GM23248 (cell line): Measurements from ENCODE around the gene ZNF74. TPM values are rescaled to one million over a fixed set of nuclear protein-coding genes. Genes with fewer than 3 reads are reported as not detected.
A peak's percentile ranks its signal among the peaks of the same experiment; 100 is the strongest.

ENCODE experiments used
- DNase-seq: peaks from one replicate; pipeline ENCODE4 v3.0.0-alpha.2; 2015
- H2AFZ ChIP-seq: fragments of 200-600 bp; sonication (generic); 2 replicates; pipeline ENCODE4 v1.6.1; 2016; ENCODE audit warnings: antibody characterized with exemption
- H3F3A ChIP-seq: fragments of 200-600 bp; sonication (generic); 2 replicates; pipeline ENCODE4 v1.6.1; 2016; ENCODE audit warnings: mild to moderate bottlenecking, antibody characterized with exemption, mixed run types; ENCODE audit not compliant: insufficient read depth
- H3K27ac ChIP-seq: fragments of 200-600 bp; sonication (generic); 2 replicates; pipeline ENCODE4 v1.5.1; 2016; ENCODE audit warnings: mild to moderate bottlenecking
- H3K27me3 ChIP-seq: fragments of 200-600 bp; sonication (generic); replicated peaks from 2 replicates; pipeline ENCODE4 v1.6.1; 2016; ENCODE audit warnings: mild to moderate bottlenecking; ENCODE audit not compliant: insufficient read depth
- H3K36me3 ChIP-seq: fragments of 200-600 bp; sonication (generic); 2 replicates; pipeline ENCODE4 v1.6.1; 2016; ENCODE audit warnings: low read depth, mild to moderate bottlenecking
- H3K4me1 ChIP-seq: fragments of 200-600 bp; sonication (generic); 2 replicates; pipeline ENCODE4 v1.6.1; 2016; ENCODE audit warnings: mild to moderate bottlenecking; ENCODE audit not compliant: insufficient read depth
- H3K4me2 ChIP-seq: fragments of 200-600 bp; sonication (generic); one replicate; pipeline ENCODE4 v1.6.1; 2016; ENCODE audit warnings: mild to moderate bottlenecking; ENCODE audit not compliant: unreplicated experiment
- H3K4me3 ChIP-seq: fragments of 200-600 bp; sonication (generic); 2 replicates; pipeline ENCODE4 v1.5.1; 2016; ENCODE audit warnings: mild to moderate bottlenecking
- H3K79me2 ChIP-seq: fragments of 200-600 bp; sonication (generic); 2 replicates; pipeline ENCODE4 v1.6.1; 2016; ENCODE audit warnings: mild to moderate bottlenecking; ENCODE audit not compliant: insufficient read depth
- H3K9ac ChIP-seq: fragments of 200-600 bp; sonication (generic); 2 replicates; pipeline ENCODE4 v1.6.1; 2016; ENCODE audit warnings: mild to moderate bottlenecking
- H3K9me2 ChIP-seq: fragments of 200-600 bp; sonication (generic); 2 replicates; pipeline ENCODE4 v1.6.1; 2016; ENCODE audit warnings: mixed run types, mild to moderate bottlenecking, moderate library complexity; ENCODE audit not compliant: insufficient read depth
- H3K9me3 ChIP-seq: fragments of 200-600 bp; sonication (generic); one replicate; pipeline ENCODE4 v1.6.1; 2017; ENCODE audit warnings: low read depth
- H4K20me1 ChIP-seq: fragments of 200-600 bp; sonication (generic); 2 replicates; pipeline ENCODE4 v1.6.0; 2016; ENCODE audit not compliant: insufficient read depth
- EZH2 ChIP-seq: fragments of 200-600 bp; sonication (generic); IDR thresholded peaks from 2 replicates; pipeline ENCODE4 v1.6.1; 2018; ENCODE audit warnings: antibody characterized with exemption, mild to moderate bottlenecking; ENCODE audit not compliant: insufficient read depth, poor library complexity, severe bottlenecking
- EZH2phosphoT487 ChIP-seq: fragments of 200-600 bp; sonication (generic); IDR thresholded peaks from 2 replicates; pipeline ENCODE4 v1.6.1; 2018; ENCODE audit warnings: antibody characterized with exemption, moderate library complexity, mild to moderate bottlenecking, low read depth; ENCODE audit not compliant: insufficient read depth
- WGBS, 2 experiments: methylation state at CpG; one replicate each; pipeline ENCODE4 v1.1.6; 2015 to 2017; ENCODE audit warnings: low lambda C conversion rate in 2 of 2, low coverage in 1 of 2; ENCODE audit errors: missing lambda C conversion rate in 2 of 2; 5-methylcytosine and 5-hydroxymethylcytosine counted together
- in situ Hi-C: fragments of 300-500 bp; cut with MboI; formaldehyde crosslinking; loops from 2 replicates; pipeline ENCODE4 v1.15.0; 2020
- polyA plus RNA-seq: library from polyadenylated mRNA; unstranded; fragments of >200 nt; fragmentation: Nextera tagmentation; extraction: Ambion mirVana; gene quantifications from 2 replicates; pipeline ENCODE4 v1.2.1, GENCODE V29; 2016
- total RNA-seq: library from RNA; depleted of rRNA; stranded (reverse); fragments of >200 nt; shearing (Covaris generic); gene quantifications from 2 replicates; pipeline ENCODE4 v1.2.3, GENCODE V29; 2014

Gene ZNF74
- total and polyA plus RNA-seq, 2 experiments from 2014 or later, result 3.7 to 11.5 TPM

- Histone ChIP-seq H2AFZ (peak overlapping the region; percentile 71), H3F3A (no peaks in the 10 kb centered on the region), H3K9me2 (no peaks in the 10 kb centered on the region), H3K9me3 (no peaks in the 10 kb centered on the region), H3K9ac (peak overlapping the region; percentile 91), H3K27ac (peak overlapping the region; percentile 57), H3K36me3 (no peaks in the 10 kb centered on the region), H3K79me2 (peaks cover 57% of the 10 kb centered on the region), H3K4me2 (peak overlapping the region; percentile 85), H3K4me3 (peak overlapping the region; percentile 95), H3K4me1 (peaks cover 11% of the 10 kb centered on the region), H4K20me1 (peaks cover 5% of the 10 kb centered on the region; the same call in 1 of the 2 replicates), H3K27me3 (no peaks in the 10 kb centered on the region)
- in situ Hi-C loops, result no loop called here
- TF ChIP-seq EZH2phosphoT487 (no peak), EZH2 (no peak)
- DNase-seq, result peak; percentile 79
- 1% methylated on average over 16 to 36 of the region's 56 CpGs for WGBS, 2 experiments
Measured at GRCh38 chr22:20436307-20436767, 42.4 kb downstream of the ZNF74 start.

- Histone ChIP-seq H4K20me1 (peaks cover 5% of the 10 kb centered on the region; the same call in 1 of the 2 replicates), H3K4me2 (peak overlapping the region; percentile 85), H3K4me3 (peak overlapping the region; percentile 95), H3K9me2 (no peaks in the 10 kb centered on the region), H3K9me3 (no peaks in the 10 kb centered on the region), H3K27me3 (no peaks in the 10 kb centered on the region), H3K27ac (peak overlapping the region; percentile 57), H2AFZ (peak overlapping the region; percentile 71), H3F3A (no peaks in the 10 kb centered on the region), H3K9ac (peak overlapping the region; percentile 91), H3K36me3 (no peaks in the 10 kb centered on the region), H3K79me2 (peaks cover 51% of the 10 kb centered on the region), H3K4me1 (peaks cover 11% of the 10 kb centered on the region)
- in situ Hi-C loops, result no loop called here
- peak; percentile 69 for DNase-seq
- WGBS, 2 experiments, result 1% methylated on average over 47 to 57 of the region's 61 CpGs
- TF ChIP-seq EZH2phosphoT487 (no peak), EZH2 (no peak)
Measured at GRCh38 chr22:20436768-20437612, 43.0 kb downstream of the ZNF74 start.

GRCh38 chr22:20437613-20438426, 43.9 kb downstream of the ZNF74 start, which contains the start of gene SCARF2:
Gene SCARF2, minus strand, starts transcription at chr22:20437825. Its CDS starts 71 bp downstream, at chr22:20437754.
- 6 to 9% methylated on average over 34 to 49 of the region's 95 CpGs for WGBS, 2 experiments
- in situ Hi-C loops, result no loop called here
- H3K36me3 ChIP-seq, result no peaks in the 10 kb centered on the region
- peaks cover 11% of the 10 kb centered on the region for H3K4me1 ChIP-seq
- no peaks in the 10 kb centered on the region for H3K9me3 ChIP-seq
- peak within 1 kb of the TSS; percentile 57 for H3K27ac ChIP-seq
- H2AFZ ChIP-seq, result peak within 1 kb of the TSS; percentile 75
- DNase-seq, result peak; percentile 78
- no peaks in the 10 kb centered on the region for H3F3A ChIP-seq
- no peaks in the 10 kb centered on the region for H3K27me3 ChIP-seq
- peak within 1 kb of the TSS; percentile 85 for H3K4me2 ChIP-seq
- peak within 1 kb of the TSS; percentile 91 for H3K9ac ChIP-seq
- peaks cover 43% of the 10 kb centered on the region for H3K79me2 ChIP-seq
- no peaks in the 10 kb centered on the region for H3K9me2 ChIP-seq
- peak within 1 kb of the TSS; percentile 95 for H3K4me3 ChIP-seq
- TF ChIP-seq EZH2 (no peak), EZH2phosphoT487 (no peak)
- H4K20me1 ChIP-seq, result no peaks in the 10 kb centered on the region

GRCh38 chr22:20438427-20438677, 44.4 kb downstream of the ZNF74 start:
- Histone ChIP-seq H3K4me3 (peak overlapping the region; percentile 95), H3K9ac (peak overlapping the region; percentile 91)
- in situ Hi-C loops, result no loop called here

More at GRCh38 chr22:20438427-20438677, 44.4 kb downstream of the ZNF74 start:
- Histone ChIP-seq H3K9me2 (no peaks in the 10 kb centered on the region), H3K9me3 (no peaks in the 10 kb centered on the region), H4K20me1 (no peaks in the 10 kb centered on the region), H3F3A (no peaks in the 10 kb centered on the region), H3K4me1 (peaks cover 11% of the 10 kb centered on the region), H3K27ac (peak overlapping the region; percentile 45), H3K36me3 (no peaks in the 10 kb centered on the region), H2AFZ (peak overlapping the region; percentile 75), H3K4me2 (peak overlapping the region; percentile 44), H3K27me3 (no peaks in the 10 kb centered on the region), H3K79me2 (peaks cover 37% of the 10 kb centered on the region)
- 19 to 23% methylated on average over 6 of the region's 6 CpGs for WGBS, 2 experiments
- TF ChIP-seq EZH2phosphoT487 (no peak), EZH2 (no peak)
- no peak for DNase-seq
